AG20443 (cell line): Measurements from ENCODE around the gene MEA1.
"Not testable (repeated sequence)": the region's sequence is repeated elsewhere in the genome, so short reads cannot be mapped to it uniquely, and the experiment has no call there.

ENCODE experiments used
- DNase-seq: peaks from one replicate; pipeline ENCODE4 v3.0.0; 2012; ENCODE audit warnings: low spot score, mixed read lengths

MEA1 gene

GRCh38 chr6:43009124-43009523 lies 4.6 kb downstream of the MEA1 start:
- DNase-seq = peak; percentile 50

DNA sequence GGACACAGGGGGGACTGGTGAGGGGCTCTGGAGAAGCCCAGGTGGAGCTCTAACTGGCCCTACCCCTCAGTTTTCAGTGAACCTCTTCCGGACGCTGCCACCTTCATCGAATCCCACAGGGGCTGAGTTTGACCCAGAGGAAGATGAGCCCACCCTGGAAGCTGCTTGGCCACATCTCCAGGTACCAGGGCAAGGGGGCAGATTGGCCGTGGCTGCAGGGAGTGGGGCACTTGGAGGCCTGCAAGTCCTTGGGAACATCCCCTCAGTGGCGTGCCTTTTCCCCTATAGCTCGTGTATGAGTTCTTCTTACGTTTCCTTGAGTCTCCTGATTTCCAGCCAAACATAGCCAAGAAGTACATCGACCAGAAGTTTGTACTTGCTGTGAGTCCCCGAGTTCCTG lies 6.6 kb downstream of the MEA1 start:
- DNase-seq = no peak

GRCh38 chr6:43006251-43006650 lies 7.5 kb downstream of the MEA1 start:
- no peak for DNase-seq

DNA sequence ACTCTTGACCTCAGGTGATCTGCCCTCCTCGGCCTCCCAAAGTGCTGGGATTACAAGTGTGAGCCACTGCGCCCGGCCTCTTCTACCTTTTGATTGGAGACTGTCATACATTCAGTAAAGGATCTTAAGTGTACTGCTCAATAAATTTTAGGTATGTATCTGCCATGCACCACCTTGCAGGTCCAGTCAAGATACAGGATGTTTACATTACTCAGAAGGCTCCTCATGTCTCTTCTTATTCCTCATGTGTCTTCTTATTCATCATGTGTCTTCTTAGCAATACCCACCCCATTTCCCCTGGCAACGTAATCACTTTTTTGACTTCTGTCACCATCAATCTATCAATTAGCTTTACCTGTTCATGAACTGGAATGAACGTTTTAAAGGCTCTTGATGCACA lies 7.9 kb downstream of the MEA1 start:
- DNase-seq = no peak

DNA sequence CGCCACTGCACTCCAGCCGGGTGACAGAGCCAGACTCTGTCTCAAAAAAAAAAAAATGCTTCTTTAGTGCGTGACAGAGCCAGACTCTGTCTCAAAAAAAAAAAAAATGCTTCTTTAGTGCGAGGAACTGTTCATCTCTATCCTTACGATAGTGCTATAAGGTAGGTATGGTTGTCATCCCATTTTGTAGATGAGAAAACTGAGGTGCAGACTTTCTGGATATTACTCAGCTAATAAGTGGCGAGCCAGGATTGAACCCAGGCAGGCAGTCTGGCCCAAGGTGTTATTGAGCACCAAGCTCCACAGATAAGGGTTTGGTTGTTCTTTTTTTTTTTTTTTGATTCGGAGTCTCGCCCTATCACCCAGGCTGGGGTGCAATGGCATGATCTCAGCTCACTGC lies 11.9 kb downstream of the MEA1 start:
- DNase-seq = no peak

DNA sequence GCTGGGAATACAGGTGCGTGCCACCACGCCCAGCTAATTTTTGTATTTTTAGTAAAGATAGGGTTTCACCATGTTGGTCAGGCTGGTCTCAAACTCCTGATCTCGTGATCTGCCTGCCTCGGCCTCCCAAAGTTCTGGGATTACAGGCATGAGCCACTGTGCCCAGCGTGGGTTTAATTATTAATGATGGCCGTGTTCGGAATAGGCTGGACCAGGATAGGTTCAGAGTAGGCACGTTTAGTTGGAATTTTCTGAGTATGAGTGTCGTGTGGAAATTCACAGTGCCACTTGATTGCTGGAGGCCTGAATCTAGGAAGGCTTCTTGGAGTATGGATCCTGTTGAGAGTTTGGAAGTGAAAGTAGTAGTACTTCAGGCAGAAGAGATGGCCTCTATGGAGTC lies 15.5 kb downstream of the MEA1 start:
- DNase-seq = not testable (repeated sequence)

- DNase-seq = no peak
Measured at GRCh38 chr6:42996513-42996912, 17.2 kb downstream of the MEA1 start.

DNA sequence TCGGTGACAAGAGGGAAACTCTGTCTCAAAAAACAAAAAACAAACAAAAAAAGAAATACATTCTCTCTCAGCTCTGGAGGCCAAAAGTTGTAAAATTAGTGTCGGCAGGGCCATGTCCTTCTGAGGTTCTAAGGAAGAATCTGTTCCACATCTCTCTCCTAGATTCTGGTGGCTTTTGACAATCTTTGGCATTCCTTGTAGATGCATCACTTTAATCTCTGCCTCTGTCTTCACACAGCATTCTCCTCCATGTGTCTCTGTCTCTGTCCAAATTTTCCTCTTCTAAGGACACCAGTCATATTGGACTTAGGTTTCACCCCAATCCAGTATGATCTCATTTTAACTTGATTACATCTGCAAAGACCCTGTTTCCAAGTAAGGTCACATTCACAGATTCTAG lies 20.3 kb downstream of the MEA1 start:
- no peak for DNase-seq

- no peak for DNase-seq
Measured at GRCh38 chr6:42989923-42990322, 23.8 kb downstream of the MEA1 start.

GRCh38 chr6:42988486-42989020 lies 25.2 kb downstream of the MEA1 start:
- DNase-seq = peak; percentile 44

DNA sequence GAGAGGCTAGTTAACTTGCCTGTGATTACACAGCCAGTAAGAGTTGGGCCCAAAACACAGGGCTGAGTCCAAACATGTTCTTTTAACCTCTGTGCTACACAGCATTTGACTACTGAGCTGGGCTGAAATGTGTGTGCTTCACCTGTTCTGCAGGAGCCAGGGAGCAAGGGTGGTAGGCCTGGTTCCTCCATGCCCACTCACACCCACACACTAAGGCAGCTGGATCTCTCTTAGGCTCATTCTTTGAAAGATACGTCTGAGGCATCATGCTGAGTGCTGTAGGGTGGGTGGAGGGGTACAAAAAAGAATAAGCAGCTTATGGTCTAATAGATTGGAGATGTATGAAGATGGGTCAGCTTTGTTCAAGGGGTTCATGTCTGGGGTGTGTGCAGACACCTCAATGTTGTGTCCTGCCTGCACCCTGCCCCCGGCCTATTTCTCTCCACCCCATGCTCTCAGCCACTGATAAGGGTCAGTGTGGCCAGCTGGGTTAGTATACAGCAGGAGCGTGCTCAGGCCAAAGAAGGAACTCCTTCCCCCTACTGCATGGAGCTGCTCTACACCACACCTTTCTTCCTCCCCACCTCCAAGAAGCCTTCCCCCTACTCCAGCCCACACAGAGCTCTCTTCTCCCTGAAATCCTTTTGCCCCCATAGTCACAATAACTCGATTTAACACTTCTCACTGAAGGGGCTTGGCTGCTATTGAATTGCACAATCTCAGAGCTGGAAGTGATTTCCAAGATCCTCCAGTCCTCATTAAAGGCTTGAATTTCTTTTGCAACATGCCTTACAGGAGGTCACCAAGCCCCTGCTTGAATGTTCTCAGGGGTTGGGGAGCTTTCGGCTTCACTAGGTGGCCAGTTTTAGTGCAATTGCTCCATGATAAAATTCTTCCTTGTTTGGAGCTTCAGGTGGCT lies 26.0 kb downstream of the MEA1 start:
- no peak for DNase-seq

DNA sequence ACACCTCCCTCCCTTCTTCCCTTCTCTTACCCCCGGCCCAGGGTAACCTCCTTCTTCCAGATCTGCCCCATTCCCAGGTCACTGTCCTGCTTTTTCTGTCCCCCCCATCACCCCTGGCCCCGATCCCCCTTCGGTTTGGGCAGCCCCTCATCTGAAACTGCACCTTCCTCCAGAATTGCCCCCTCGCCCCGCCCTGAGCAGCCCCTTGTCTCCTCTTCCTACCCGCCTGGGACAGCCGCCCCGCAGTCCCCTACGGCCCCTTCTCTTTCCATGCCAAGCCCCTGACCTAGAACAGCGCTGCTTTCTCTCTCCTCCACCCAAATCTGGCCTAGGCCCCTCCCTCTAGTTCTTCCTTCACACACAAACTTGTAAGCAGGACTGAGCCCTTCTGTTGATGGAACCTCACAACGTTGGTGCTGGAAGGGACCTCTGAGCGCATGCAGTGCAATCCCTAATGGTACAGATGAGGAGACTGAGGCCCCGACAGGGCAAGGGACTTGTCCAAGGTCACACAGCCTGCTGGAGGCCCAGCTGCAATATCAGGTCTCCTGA lies 28.7 kb downstream of the MEA1 start:
- peak; percentile 28 for DNase-seq

DNA sequence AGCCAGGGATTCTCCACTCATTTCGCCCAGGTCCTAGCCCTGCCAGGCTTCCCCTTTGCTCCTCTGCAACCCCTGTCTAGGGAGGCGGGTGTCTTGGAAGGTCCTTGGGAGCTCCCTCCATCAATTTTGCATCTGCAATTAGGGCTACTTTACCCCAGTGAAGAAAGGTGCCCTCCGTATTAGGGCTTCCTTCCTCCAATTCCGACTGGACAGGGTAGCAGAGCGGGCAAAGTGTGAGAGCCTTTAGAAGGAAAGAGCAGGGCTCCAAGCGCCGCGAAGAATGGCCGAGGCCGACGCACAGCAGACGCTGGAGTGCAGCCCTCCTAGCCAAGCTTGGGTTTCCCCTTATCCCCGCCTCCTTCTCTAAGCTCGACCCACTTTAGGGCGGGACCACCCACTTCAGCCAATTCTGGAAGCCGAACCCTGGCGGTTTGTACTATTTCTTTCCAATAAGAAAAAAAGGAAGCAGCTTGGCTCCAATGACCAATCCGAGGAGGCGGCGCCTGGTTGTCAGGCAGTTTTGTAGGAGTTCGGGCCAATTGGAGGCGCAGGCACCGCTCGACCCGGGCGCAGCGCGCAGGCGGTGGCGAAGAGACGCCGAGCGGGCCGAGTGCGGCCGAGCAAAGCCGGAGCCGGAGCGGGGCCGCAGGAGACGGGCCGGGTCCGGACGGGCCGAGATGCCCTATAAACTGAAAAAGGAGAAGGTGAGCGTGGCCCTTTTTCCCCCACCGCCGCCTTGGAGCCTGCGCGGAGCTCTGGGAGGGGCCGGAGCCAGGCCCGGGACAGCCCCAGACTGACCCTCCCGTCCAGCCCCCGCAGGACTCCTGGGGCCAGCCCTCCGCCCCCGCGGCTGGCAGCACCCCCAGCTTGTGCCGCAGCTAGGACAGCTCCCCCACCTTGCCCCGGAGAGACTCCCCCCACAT lies 29.5 kb downstream of the MEA1 start, which contains the start of gene PPP2R5D:
Gene PPP2R5D, plus strand, starts transcription at position 570 of the 923 bp plus-strand sequence. Its CDS starts 108 bp downstream, at position 678.
- peak; percentile 97 for DNase-seq

DNA sequence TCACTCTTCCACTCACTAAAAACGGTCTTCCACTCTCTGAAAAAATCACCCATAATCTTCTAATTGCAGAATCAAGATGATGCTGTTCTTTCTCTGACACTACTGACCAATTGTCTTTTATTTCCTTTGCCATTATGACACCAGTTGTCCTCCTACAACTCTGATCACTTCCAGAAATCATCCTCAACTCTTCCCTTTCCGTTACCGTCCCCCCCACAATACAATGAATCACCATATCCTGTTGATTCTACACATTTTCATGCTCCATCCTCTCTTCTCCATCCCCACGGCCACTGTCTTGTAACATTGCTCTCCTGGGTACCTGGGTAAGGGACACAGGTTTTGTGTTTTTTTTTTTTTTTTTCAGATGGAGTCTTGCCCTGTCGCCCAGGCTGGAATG lies 31.9 kb downstream of the MEA1 start:
- DNase-seq = no peak

DNA sequence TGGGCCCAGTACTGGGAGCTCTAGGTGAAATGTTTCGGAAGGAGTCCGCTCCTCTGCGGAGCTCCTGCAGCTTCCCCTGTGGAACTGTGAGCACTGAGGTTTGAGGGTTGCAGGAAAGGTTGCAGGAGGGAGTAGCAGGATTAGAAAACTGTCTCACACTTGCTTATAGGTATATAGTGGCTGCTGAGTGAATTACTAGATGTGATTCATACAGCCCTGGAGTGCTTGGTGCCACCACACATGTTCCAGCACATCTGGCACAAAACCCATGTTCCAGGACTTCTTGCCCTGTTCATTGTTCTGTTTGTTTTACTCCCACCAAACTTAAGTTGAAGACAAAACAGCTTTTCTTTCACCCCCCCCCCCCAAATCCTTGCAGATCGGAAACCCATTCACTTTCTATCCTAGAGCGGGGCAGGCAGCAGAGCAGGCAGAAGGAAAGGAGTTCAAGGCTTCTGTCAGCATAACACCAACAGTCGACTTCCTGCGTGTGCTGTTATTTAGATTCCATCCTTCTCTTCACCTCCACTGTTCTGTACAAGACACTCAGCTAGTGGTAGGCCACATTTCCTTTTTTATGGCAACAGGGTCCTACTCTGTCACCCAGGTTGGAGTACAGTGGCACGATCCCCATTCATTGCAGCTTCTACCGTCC lies 34.1 kb downstream of the MEA1 start:
- DNase-seq = peak; percentile 49

DNA sequence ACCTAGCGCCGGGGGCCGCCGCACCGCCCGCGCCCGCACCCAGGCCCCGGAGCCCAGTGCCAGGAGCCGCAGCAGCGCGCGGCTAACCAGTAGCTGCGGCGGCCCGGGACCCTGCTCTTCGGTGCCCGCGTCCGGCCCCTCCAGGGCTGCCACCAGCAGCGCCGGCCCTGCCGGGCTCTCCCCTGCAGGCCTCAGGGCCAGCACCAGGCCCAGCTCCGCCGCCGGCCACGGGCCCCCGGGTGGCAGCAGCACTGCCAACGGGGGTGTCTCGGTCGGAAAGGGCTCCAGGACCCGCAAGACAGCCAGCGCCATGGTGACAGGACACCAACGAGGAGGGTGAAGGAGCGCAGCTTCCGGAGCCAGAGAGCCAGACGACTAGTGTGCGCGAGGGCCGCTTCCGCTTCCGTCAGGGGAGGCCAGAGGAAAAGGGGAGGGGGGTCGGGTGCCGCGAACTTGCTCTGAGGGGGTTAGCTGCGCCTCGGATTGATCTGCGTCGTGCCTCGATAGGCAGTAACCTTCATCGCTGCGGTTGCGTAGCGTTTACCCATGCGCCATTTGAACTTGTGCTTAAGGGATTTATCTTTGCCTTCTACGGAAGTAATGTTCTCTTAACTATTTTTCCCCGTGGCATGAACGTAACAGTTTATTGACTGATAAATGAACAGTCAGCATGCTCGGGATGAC lies 34.8 kb downstream of the MEA1 start, which contains the start of gene PEX6:
Gene PEX6, minus strand, starts transcription at position 343 of the 684 bp plus-strand sequence. Its CDS starts 31 bp downstream, at position 312.
- DNase-seq = peak; percentile 91

DNA sequence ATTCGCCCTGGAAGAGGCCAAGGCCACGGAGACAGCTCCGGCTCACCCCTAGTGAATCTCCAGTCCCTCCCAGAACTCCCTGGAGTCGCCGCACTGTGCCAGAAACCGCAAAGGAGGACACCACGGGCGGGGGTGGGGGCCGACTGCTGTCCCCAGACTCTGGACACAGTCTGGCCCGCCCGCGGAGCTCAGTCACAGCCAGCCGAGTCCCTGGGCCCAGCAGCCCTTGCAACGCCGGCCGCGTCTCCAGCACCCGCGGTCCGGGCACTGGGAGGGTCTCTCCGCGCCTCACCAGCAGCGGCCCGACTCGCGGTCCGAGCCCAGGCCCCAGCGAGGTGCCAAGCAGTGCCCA lies 35.3 kb downstream of the MEA1 start:
- DNase-seq = peak; percentile 58

GRCh38 chr6:42974919-42975505 lies 38.7 kb downstream of the MEA1 start:
- DNase-seq = no peak

DNA sequence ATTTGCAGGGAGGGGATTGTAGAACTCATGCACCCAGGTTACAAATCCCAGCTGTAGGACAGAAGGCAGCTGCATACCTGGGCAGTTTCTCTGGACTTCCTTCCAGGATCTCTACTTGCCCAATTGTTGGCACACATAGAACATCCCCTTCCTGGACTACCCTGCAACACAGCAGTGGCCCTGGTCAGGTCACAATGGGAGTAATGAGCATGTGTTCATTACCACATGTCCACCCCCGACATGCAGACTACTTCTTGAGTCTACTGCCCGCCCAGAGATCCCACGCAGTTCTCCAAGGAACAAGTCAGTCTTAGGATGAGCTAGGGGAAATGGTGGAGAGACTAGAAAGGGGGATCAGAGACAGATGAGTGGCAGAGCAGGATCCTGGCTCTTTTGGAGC lies 39.8 kb downstream of the MEA1 start:
- no peak for DNase-seq

DNA sequence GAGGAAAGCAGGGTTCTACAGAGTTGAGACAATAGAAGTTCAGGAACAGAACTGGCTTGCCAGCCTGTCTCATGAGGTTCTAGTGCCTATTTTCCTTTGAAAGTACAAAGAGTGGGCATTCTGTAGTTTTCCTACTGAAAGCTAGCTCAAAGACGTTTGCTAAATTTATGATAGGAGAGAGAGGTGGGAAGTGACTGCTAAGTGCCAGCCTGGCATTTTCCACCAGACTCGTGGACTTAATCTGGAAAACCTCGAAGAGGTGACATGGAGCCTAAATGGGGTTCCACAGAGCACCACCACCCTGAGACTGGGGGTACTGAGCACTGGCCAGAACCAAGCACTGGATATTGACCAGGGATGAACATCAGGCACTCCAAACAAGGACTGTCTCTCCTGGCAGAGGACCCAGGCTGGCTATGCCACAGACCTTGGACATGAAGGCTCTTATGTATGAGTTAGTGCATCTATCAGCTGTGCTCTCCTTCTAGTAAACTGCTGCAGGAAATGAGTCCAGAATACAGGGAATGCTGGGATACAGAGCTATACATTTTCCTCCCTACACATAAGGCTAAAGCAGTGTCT lies 41.9 kb downstream of the MEA1 start:
- no peak for DNase-seq
